Neural cell (in vitro differentiated cells): ENCODE measurements around the gene TSPAN18.

Experiments used
- CTCF ChIP-seq: fragments of 450-650 bp; IDR thresholded peaks from 2 replicates; pipeline ENCODE4 v1.5.1; 2014; ENCODE audit warnings: antibody characterized with exemption, mild to moderate bottlenecking, moderate library complexity; ENCODE audit not compliant: poor library complexity, severe bottlenecking
- EZH2 ChIP-seq: fragments of 200-600, 300-800 bp; shearing (Covaris generic), sonication (generic); IDR thresholded peaks from 2 replicates; pipeline ENCODE4 v1.6.1; 2014; ENCODE audit warnings: antibody characterized with exemption, low read length, borderline replicate concordance, mild to moderate bottlenecking; ENCODE audit not compliant: insufficient read depth, poor library complexity, severe bottlenecking
- POLR2AphosphoS5 ChIP-seq: IDR thresholded peaks from 2 replicates; pipeline ENCODE4 v1.6.1; 2012
- TAF1 ChIP-seq: IDR thresholded peaks from 2 replicates; pipeline ENCODE4 v1.6.1; 2012; ENCODE audit warnings: low read depth

GRCh38 chr11:44828296-44828695, 101.5 kb downstream of the TSPAN18 start:
- TF ChIP-seq POLR2AphosphoS5: no peak
- no peak for TF ChIP-seq CTCF
- TF ChIP-seq EZH2: no peak
- no peak for TF ChIP-seq TAF1
